Keratinocyte (primary cell): Measurements from ENCODE around the gene BANP.
"Not testable (repeated sequence)": the region's sequence is repeated elsewhere in the genome, so short reads cannot be mapped to it uniquely, and the experiment has no call there.

Experiments used
- EZH2 ChIP-seq: IDR thresholded peaks from one replicate; pipeline ENCODE4 v1.6.1; 2012; ENCODE audit warnings: inconsistent platforms, mild to moderate bottlenecking, low read length, moderate library complexity
- TF ChIP-seq, protein P1 (sequence below), 3 experiments: IDR thresholded peaks in 1 of 3; conservative IDR thresholded peaks in 1 of 3; optimal IDR thresholded peaks in 1 of 3; 2 replicates in 2 of 3; 3 replicates in 1 of 3; pipeline versions ENCODE3 to v1.5.1; 2011; ENCODE audit warnings: low read length in 3 of 3, mild to moderate bottlenecking in 3 of 3, moderate library complexity in 2 of 3, control low read depth in 1 of 3, inconsistent platforms in 1 of 3; ENCODE audit not compliant: insufficient read depth in 2 of 3; ENCODE audit errors: extremely low read depth in 1 of 3

- TF ChIP-seq, protein P1, sequence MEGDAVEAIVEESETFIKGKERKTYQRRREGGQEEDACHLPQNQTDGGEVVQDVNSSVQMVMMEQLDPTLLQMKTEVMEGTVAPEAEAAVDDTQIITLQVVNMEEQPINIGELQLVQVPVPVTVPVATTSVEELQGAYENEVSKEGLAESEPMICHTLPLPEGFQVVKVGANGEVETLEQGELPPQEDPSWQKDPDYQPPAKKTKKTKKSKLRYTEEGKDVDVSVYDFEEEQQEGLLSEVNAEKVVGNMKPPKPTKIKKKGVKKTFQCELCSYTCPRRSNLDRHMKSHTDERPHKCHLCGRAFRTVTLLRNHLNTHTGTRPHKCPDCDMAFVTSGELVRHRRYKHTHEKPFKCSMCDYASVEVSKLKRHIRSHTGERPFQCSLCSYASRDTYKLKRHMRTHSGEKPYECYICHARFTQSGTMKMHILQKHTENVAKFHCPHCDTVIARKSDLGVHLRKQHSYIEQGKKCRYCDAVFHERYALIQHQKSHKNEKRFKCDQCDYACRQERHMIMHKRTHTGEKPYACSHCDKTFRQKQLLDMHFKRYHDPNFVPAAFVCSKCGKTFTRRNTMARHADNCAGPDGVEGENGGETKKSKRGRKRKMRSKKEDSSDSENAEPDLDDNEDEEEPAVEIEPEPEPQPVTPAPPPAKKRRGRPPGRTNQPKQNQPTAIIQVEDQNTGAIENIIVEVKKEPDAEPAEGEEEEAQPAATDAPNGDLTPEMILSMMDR (optimal IDR thresholded peaks at IDR 0.05 in 1 of 3, IDR thresholded peaks at IDR 0.05 in 1 of 3, conservative IDR thresholded peaks at IDR 0.05 in 1 of 3; ENCODE audit: extremely low read depth in 1 of 3, insufficient read depth in 2 of 3, low read length in 3 of 3) = not testable (repeated sequence)
- TF ChIP-seq EZH2 = not testable (repeated sequence)
Measured at GRCh38 chr16:88035884-88036639, 84.8 kb downstream of the BANP start.
